GM19372 (cell line): ENCODE data around the gene RALY.
"Not testable (repeated sequence)": the region's sequence is repeated elsewhere in the genome, so short reads cannot be mapped to it uniquely, and the experiment has no call there.

Source experiments
- ATAC-seq: cut with Tn5 transposase; IDR thresholded peaks from one replicate; pipeline ENCODE4 v1.9.1; 2021; ENCODE audit warnings: mild to moderate bottlenecking, low read depth, moderate library complexity; ENCODE audit not compliant: unreplicated experiment

Gene RALY

DNA sequence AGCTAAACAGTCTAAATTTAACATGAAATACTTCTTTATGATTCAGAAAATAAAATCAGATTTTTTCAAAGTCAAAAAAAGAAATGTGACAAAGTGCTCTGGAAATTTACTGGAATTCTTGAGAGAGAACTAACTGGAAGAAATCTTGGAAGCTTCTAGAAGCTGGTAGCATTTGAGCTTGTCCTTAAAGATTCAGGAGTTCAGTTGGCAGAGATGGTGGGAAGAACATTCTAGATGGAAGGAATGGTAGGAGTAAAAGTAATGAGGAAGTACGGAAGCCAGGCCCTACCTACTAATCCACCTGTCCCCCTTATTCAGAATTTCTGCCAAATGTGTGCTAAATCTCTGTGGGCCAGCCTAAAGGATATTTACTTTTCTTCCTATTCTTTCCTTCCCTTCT is 21.2 kb downstream of the RALY start:
- ATAC-seq: no peak

GRCh38 chr20:34015401-34016335 is 22.0 kb downstream of the RALY start:
- ATAC-seq: no peak

- ATAC-seq: no peak
These were observed 23.0 kb downstream of the RALY start for GRCh38 chr20:34016736-34017135.

DNA sequence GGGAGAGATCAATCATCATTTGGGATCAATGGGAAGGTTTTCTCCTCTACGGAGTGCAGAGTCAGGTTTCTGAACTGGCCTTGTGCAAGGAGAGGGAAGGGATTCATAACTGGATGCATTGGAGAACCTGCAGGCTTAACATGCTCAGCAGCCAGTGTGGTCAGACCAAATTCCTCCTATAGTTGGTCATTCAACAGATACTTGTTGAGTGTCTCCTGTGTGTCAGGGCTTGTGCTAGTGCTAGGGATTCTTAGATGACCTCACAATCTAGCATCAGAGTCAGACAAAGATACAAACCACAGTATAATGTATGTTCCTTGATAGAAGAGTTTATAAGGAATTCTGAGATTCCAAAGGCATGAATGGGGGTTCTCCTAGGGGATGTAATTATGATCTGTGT is 23.9 kb downstream of the RALY start:
- ATAC-seq: no peak

DNA sequence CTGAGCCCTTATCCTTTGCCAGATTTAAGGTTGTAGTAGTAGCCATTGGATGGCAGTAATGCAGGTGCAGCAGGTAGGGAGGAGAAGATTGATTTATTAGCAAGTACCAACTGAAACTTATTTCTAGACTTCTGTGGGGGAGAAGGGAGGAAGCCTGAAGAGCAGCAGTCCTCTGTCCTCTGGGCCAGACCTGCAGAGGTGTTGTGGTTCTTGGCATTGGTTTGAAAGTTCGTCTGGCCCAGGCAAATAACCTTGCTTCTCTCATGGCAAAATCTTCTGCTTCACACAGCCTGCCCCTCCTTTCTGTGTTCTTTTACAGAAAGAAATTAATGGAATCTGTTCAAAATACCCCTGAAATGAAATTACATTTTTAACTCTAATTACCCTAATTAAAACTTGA is 24.5 kb downstream of the RALY start:
- no peak for ATAC-seq

GRCh38 chr20:34022151-34022838 is 28.6 kb downstream of the RALY start:
- ATAC-seq: no peak

GRCh38 chr20:34022839-34023234 is 29.1 kb downstream of the RALY start:
- ATAC-seq: no peak

DNA sequence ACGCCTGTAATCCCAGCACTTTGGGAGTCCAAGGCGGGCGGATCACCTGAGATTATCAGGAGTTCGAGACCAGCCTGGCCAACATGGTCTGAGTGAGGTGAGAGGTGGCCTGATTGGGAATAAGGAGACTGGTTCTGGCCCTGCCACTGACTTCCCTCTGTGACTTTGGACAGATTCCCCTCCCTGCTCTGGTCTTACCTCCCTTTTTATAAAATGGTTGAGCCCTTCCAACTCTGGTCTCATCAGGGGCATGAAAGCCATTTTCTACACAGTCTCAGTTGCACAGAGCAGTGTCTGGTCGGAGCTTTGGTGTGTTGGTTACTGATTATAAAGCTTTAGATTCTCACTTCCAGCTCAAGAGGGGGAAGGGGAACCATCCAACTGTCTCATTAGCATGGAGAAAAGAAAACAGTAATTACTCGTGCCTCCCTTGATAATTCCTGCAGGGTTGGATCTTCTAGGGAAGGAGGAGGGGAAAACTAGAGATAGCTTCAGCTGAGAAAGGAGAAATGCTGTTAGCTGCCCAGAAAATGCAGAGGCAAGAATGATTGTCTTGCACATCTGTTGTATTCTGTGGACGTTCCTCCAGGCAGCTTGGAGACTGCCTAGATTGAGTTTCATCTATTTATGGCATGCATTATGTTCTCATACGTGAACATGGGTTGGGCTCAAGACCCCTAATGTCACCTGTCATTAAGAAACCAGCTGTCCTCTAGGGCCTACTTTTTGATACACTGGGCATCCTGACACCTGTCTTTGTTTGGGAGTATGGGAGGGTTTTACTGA is 30.4 kb downstream of the RALY start:
- ATAC-seq: no peak

- ATAC-seq: no peak
These were observed 31.1 kb downstream of the RALY start for GRCh38 chr20:34024723-34025351.

DNA sequence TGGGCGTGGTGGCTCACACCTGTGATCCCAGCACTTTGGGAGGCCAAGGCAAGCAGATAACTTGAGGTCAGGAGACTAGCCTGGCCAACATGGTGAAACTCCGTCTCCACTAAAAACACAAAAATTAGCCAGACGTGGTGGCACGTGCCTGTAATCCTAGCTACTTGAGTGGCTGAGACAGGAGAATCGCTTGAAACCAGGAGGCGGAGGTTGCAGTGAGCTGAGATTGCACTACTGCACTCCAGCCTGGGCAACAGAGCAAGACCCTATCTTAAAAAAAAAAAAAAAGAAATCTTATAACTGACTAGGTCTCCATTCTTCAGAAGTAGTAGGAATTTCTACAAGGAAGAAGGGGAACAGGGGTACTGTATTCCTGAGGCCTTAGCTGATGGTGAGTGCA is 34.3 kb downstream of the RALY start:
- ATAC-seq: not testable (repeated sequence)

DNA sequence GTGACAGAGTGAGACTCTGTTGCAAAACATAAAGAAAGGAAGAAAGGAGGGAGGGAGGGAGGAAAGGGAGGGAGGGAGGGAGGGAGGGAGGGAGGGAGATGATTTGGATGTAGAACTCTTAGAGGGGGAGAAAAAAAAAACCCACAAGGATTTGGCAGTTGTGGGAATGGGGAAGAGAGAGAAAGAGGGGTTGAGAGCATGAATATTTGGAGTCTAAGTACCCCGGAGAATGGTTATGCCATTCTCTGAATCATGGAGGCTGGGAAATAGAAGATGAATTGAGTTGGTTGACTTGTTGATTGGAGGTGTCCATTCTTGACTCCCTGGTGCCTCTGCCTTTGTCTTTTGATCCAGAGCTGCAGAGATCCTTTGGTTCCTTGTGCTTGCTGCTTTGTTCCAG is 35.7 kb downstream of the RALY start:
- ATAC-seq: no peak

DNA sequence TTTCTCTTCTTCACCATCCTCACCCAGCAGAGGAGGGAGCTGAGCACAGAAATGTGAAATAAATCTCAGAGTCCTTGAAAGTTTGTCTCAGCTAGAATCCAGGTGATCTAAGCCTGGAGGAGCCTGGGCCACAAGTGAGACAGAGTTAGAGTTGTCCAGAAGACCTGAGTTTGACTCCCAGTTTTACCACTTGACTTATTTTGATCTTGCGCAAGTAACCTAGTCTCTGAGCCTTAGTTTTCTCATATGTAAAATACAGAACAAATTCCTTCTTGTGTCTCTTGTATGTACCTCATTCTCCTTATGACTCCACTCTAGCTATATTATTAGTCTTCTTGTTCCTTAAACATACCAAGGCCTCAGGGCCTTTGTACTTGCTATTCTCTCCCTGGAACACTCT is 36.7 kb downstream of the RALY start:
- ATAC-seq: no peak

DNA sequence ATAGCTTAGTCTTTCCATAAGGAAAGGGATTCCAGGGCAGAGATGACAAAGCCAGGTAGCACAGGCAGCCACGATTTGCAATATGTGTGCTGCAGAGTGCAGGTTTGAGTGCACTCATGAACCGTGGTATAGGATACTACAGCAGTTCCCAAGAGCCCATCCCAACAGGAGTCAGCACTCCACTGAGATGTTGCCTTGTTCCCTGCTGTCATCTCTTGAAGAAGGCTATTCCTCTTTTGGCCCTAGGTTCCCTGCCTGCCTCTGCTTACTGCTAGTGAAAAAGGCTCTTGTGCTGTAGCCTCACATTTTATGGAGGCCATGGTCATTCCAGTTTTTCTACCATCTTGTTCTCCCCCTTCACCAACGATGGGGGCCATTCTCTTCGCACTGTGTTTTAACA is 40.2 kb downstream of the RALY start:
- no peak for ATAC-seq

DNA sequence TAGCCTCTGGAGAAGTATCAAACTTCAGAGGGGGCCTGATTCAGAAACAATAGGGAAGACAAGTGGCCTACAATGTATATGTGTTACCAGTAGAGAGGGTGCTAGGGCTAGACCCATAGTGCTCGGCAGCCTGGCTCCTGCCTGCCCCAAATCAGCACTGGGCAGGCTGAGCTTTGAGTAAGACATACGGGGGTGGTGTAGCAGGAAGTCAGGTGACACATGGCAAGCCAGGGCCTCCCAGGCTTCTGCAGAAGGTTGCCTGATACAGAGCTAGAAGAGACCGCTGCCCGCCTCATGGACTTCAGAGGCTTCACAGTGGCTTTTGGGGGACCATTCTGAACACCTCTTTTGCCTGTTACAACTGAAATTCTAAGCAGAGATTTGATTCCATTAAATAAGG is 43.4 kb downstream of the RALY start:
- no peak for ATAC-seq

DNA sequence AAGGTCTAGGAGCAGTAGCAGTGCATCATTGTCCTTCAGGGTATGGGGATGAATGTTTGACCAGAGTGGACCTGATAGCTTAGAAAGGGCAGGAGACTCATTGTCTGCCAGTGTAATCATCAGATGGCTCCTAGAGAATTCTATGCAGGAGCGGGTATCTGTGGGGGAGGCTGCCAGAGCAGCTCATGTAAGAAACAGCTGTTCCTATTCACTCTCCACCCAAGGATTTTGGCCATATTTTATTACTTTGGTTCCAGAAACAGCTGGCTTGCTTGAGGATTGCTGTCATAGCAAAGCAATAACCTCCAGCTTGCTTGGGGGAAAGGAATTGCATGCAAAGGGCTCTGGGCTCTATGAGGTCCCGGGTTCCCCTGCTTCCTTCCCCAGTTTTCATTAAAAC is 44.1 kb downstream of the RALY start:
- ATAC-seq: no peak

GRCh38 chr20:34040300-34040995 is 46.7 kb downstream of the RALY start:
- ATAC-seq: no peak

- ATAC-seq: no peak
These were observed 47.5 kb downstream of the RALY start for GRCh38 chr20:34041226-34041625.

DNA sequence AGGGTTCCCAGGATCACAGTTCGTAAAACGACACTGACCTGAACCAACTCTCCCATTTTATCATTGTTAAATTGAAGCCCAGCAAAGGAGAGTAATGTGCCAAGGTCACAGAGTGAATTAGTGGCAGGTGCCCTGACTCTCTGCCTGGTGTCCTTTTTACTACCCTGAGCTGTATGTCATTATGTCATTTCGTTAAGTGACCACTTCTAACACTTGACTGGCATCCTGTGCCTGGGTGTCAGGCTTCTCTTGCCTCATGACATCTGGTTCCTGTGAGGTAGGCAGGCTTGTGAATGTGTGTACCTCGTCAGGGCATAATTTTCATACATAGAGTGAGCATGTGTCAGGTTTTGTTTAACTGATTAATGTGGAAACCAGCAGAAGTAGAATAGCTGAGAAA is 48.6 kb downstream of the RALY start:
- ATAC-seq: no peak

DNA sequence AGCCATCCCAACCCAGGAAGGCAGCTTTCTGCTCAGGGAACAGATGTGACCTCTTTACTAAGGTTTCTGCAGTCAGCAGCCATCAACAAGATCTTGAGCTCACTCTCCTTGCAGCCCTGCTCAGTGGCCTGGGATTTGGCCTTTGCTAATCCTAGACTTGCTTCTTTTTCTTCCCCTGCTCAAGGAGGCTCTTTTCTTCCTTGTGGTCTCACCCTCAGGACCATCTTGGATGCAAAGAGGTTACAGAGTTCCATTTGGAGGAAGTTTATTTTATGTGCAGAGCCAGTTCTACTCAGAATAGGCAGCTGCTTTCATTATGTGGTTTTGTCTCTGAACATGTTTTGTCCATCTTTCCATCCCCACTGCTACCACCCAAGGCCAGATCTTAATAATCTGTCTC is 49.3 kb downstream of the RALY start:
- no peak for ATAC-seq

DNA sequence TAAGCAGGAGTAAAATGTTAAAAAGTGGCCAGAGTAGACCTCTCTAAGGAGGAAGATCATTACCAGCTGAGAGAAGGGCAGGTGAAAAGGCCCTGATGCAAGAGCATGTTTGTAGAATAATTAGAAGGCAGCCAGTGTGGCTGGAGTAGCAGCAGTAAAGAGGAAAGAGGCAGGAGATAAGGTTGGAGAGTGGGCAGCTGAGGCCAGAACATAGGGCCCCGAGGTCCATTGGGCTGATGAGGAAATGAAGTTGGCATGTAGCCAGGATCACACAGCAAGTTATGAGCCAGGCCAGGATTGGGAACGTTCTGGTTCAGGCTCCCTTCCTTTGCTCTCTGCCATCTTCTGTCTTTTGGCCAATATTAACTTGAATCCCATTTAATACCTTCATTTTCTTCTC is 51.6 kb downstream of the RALY start:
- ATAC-seq: no peak
